GM21723 (cell line): ENCODE measurements around the gene VCPKMT.
A peak's percentile ranks its signal among the peaks of the same experiment; 100 is the strongest.
"Not testable (repeated sequence)": the region's sequence is repeated elsewhere in the genome, so short reads cannot be mapped to it uniquely, and the experiment has no call there.

Experiments
- ATAC-seq: cut with Tn5 transposase; IDR thresholded peaks from one replicate; pipeline ENCODE4 v1.9.1; 2021; ENCODE audit warnings: mild to moderate bottlenecking, moderate library complexity; ENCODE audit not compliant: unreplicated experiment

VCPKMT gene

DNA sequence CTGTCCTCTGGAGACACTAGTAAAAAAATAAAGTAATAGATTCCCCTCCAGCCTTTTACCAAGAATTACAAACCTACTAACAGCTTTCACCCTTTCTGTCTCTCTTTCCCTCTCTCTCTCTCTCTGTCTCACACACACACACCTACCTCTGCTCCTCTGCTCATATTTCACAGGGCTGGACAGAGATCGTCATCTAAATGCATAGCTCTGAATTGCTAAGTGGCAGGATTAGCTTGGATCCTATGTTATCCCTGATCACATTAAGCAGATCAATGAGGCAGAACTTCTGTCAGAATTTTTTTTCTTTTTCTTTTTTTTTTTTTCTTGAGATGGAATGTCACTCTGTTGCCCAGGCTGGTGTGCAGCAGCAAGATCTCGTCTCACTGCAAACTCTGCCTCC, 22.9 kb downstream of the VCPKMT start:
- ATAC-seq, result no peak

DNA sequence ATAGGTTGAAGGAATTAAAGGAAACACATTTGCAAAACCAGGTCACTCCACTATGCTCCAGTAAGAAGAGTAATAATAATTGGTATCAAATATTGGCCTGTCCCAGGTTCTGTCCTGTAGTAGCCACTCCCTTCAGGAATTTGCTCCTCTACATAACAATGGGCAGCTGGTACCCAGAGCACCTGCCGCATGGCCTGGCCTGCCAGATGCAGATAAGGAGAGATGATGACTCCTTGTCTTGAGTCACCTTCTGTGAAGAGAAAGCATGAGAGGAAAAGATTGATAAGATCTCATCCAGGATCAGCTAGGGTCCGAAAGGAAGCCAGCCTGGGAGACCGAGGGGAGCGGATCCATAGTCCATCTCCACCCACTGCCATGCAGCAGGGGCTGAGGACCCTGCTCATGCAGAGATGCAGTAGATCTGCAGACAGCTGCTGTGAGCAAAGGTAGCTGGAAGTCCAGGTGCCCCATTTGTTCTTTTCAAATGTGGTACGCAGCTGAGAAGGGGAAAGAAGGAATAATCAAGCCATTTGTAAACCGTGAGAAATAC, 24.3 kb downstream of the VCPKMT start:
- ATAC-seq, result no peak

DNA sequence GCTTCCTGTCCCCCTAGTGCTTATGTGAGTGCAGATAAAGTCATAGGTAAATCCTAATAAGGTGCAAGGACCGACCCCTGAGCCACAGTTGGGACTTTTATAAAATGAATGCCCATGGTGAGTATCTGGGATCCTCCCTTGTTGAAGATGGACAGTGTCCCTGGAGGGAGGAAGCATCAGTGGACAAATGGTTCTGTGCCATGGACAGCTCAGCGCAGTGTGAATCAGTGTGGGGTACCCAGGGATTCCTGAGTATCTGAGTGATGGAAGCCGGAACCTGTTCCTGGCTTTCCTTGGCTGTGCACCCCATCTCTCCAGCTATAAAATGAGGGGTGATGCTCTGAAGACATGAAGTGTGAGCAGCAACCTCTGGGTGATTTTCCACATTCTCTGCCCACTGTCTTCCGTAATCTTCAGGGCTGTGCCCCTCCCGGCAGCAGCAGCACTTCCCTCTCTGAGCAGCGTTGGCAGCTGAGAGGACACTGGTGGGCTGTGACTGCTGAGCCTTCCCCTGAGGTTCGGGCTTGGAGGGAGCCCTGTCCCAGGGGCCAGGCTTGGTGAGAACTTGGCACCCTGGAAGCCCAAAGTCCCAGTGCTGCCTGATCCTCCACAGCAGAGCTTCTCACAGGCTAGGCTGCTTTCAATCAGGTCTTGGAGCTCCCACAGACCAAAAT, 25.0 kb downstream of the VCPKMT start:
- ATAC-seq, result no peak

DNA sequence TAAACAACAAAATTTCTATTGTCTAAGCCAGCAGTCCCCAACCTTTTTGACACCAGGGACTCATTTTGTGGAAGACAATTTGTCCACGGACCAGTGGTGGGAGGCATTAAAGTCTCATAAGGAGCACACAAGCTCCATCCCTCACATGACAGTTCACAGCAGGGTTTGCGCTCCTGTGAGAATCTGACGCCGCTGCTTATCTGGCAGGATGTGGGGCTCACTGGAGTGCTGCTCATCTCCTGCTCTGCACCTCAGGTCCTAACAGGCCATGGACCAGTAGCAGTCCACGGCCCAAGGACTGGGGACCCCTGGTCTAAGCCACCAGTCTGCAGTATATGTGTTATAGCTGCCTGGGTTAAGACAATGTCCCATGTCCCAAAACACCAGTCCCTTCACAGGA, 27.2 kb downstream of the VCPKMT start:
- ATAC-seq, result no peak

DNA sequence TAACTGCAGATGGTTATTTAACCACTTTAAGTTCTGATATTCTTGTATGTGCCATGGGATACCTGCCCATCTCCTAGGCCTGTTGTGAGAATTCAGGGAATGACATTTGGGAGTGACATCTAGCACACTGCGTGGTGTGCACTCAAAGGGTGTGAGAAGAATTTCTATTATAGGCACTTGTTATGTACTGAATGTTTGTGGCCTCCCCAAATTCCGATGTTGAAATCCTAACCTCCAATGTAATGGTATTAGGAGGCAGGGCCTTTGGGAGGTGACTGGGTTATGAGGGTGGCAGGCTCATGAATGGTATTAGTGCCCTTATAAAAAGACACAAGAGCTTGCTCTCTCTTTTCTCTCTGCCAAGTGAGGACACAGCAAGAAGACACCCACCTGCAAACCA, 27.6 kb downstream of the VCPKMT start:
- ATAC-seq, result no peak

DNA sequence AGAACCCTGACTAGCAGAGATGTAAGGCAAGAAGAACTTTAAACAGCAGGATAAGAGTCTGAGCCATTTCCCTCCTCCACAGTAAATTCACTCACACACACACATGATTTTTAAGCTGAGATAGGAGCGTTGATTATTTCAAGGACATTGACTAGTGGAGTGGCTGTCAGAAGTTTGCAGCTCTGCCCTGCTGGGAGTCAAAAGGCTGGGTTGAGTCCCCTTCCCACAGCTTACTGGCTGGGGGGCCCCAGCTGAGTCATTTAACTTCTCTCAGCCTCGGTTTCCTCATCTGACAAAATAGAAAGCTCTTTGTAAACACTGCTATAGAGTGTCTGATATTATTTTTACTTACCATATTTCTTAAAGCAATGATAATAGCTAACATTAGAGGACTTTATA, 28.3 kb downstream of the VCPKMT start:
- no peak for ATAC-seq

DNA sequence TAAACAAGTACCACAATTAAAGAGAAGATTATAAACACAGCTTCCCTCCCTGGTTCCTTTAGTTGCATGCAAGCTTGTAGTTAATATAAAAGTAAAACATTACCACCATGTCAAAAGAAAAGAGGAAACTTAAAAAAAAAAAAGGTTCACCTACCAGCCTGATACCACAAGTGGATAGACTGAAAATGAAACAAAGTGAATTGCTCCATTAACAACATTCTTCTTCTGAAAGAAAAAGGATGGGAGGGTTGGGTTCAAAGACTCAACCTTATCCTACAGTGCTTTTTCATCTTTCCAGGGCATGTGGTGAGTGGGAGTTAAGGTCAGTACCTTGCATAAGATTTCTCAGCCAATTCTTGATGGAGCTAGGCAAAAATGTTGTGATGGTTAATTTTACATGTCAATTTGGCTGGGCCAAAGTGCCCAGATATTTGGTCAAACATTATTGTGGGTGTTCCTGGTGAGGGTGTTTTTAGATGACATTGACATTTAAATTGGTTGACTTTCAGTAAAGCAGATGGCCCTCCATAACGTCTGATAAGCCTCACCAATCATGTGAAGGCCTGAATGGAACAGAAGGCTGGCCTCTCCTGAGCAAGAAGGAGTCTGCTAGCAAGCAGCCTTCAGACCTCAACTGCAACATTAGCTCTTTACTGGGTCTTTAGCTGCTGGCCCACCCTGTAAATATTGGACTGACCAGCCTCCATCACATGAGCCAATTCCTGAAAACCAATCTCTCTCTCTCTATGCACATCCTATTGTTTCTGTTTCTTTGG, 28.8 kb downstream of the VCPKMT start:
- no peak for ATAC-seq

DNA sequence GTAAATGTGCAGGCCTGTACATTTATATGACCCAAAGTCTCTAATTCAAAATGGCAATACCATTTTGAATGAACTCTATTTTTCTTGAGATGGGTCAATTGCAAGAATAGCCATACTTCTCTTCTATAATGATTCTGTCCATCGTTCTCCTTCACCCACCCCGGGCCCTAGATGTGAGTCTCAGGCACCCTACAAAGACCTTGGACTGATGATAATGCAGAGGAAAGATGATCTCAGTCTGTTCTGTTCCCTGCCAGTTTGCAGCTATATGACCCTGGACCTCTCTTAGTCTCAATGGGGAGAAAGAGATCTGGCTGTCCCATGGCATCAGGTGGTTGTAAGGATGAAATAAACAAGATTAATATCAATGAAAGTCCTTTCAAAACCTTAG, 30.1 kb downstream of the VCPKMT start:
- ATAC-seq, result no peak

DNA sequence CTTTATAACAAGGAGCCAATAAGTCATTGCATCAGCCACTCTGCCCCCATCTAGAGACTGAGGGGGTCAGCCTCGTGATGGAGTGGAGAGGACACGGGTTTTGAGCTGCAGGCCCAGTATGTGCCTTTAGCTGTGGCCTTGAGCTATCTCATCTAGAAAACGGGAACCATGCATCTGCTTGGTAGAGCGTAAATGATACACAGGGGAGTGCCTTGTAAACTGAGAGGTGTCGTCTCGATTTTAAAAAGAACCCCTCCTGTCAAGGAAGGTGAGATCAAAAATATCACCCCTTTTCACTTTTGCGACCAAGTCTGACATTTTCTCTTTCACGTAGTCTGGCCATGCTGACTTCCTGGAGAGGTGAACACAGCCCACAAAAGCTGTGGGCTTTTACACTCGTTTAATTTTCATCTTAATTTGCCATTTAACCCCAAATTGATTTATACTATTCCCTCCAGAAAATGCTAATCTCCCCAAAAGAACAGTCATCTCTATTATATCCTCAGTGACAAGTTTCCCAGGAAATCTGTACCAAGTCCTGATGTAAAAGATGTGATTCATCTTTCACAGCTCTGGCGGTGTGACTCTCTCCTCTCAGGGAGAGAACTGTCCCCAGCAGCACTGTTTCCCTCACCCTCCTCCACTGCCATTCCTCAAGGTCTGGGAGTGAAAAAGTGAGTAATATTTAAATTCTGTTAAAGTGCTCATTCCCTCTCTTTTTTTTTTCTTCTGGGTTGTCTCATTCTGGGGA, 30.6 kb downstream of the VCPKMT start:
- peak; percentile 65 for ATAC-seq

DNA sequence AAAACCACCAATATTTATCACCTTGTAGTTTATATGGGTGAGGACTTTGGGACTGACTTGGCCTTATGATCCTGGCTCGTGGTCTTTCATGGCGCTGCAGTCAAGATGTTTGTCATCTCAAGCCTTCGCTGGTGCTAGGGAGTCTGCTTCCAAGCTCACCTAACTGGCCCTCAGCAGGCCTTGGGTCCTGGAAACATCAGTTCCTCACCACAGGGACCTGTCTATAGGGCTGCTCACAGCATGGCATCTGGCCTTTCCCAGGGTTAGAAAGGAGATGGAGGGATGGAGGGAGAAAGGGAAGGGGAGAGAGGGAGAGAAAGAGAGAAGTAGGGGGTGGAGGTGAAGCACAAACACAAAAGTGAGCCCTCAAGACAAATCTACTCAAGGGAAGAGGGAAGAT, 31.7 kb downstream of the VCPKMT start:
- ATAC-seq, result no peak

DNA sequence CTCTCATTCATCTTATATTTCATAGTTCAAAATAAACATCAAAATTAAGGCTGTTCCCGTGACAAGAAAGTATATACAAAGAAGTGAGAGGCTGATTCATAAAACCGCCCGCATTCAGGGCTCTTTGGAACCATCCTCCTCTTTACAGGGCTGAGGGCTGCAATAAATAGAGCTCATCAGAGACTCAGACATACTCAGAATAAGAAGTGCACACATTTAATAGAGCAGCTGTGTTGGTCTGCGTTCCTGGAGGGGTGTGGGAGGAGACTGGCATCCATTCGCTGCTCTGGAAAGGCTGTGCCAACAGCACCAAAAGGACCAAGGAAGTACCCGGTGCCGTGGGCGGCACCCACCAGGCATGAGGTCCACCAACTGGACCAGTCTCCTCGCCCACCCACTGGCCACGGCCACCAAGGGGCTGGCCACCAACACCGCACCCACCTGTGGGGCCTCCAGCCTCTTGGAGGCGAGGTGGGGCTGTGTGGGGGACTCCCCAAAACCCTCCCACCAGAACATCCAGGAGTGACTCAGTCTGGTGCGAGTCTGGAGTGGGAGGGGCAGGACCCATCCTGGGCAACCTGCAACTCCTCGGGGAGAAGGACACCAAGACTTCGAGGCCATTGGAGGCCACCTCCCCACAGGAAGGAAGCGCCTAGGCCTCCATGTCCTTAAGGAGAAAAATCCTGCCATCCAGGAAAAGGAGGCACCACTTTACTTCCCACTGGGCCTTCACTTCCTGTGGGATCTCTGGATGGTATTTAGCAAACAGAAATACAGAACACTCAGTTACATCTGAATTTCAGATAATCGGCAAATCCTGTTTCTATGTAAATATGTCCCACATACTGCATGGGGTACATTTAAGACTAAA, 32.7 kb downstream of the VCPKMT start:
- ATAC-seq, result peak; percentile 39

DNA sequence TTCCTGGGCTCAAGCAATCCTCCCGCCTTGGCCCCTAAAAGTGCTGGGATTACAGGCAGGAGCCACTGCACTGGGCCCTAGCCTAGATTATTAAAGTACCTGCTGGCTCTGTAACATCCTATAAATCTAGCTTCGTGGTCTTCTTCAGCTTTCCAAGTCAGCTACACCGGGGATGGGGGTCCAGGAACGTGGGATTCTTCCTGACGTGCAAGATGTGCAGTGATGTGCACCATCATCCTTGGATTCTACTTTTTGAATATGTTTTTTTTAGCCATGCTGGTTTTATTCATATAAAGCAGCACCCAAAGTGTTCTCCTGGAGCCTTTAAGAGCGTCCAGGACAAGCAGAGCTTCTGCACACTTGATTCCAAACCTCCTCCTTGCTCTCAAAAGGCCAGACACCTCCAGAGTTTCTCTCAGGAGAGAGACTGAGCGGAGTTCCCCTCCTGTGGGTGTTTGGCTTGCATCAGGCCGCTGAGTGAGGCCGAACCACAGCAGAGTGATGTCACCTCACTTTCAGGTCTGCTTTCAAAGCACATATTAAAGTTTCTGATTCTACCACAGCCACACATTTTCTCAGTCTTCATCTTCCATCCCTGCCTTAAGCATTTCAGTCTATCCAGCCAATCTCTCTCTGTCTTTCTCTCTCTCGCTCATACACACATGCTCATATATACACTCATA, 33.4 kb downstream of the VCPKMT start:
- peak; percentile 70 for ATAC-seq

DNA sequence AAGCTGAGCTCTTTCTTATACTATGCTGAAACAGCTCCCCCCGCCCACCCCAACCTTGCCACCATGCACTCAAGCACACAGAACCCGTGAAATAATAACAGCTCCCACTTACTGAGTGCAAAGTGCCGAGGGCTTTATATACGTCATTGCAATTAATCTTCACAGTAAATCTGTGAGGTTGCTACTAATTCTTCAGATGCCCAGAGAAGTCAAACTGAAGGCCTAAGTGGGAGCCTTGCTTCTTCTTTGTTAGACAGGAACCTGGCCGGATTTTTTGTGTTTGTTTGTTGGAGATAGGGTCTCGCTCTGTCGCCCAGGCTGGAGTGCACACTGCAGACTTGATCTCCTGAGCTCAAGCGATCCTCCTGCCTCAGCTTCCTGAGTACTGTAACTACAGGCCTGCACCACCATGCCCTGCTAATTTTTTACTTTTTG, 34.0 kb downstream of the VCPKMT start:
- ATAC-seq, result no peak

DNA sequence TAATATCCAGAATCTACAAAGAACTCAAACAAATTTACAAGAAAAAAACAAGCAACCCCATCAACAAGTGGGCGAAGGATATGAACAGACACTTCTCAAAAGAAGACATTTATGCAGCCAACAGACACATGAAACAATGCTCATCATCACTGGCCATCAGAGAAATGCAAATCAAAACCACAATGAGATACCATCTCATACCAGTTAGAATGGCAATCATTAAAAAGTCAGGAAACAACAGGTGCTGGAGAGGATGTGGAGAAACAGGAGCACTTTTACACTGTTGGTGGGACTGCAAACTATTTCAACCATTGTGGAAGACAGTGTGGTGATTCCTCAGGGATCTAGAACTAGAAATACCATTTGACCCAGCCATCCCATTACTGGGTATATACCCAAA, 37.3 kb downstream of the VCPKMT start:
- ATAC-seq, result not testable (repeated sequence)

DNA sequence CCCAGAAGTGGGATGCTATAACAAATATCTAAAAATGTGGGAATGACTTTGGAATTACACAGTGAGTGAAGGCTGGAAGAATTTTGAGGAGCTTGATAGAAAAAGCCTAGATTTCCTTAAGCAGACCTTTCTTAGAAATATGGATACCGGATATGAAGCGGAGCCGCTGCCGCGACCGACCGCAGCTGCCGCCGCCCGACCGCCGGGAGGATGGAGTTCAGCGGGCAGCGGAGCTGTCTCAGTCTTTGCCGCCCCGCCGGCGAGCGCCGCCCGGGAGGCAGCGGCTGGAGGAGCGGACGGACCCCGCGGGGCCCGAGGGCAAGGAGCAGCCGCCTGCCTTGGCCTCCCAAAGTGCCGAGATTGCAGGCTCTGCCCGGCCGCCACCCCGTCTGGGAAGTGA, 42.7 kb downstream of the VCPKMT start:
- not testable (repeated sequence) for ATAC-seq

DNA sequence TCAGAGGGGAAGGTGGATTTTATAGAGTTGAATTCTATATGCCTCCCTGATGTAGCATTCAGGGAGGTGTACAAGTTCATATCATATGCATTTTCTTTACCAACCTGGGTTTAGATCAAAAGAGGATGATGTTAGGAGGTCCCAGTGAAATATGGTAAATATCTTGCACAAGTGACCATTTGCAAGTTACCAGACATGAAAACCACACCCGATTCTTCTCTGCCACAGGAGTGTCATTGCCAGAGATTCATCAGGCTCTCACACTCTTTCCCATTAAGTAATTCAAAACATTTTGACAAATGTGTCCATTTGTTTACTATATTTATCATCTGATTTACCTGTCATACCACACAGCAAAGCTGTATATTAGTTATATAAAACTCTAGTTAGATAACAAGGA, 44.0 kb downstream of the VCPKMT start:
- ATAC-seq, result no peak

DNA sequence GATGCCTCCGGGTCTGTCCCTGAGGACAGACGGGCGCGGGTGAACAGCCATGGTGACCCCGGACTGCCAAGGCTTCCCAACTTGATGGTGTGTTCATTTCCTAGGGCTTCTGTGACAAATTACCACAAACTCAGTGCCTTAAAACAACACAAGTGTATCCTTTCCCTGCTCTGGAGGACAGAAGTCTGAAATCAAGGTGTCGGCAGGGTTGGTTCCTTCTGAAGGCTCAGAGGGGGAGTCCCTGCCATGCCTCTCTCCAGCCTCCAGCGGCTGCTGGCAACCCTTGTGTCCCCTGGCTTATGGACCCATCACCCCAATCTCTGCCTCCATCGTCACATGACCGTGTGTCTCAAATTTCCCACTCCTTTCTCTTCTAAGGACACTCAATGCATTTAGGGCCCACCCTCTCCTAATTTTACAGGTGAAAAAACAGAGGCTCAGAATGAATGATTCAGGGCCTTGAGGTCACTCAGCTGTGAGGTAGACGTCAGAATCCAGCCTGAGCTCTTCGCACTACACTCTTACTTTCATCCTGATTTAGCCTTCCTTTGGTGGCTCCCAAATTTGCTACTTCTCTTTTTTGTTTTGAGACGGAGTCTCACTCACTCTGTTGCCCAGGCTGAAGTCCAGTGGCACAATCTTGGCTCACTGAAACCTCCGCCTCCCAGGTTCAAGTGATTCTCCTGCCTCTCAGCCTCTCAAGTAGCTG, 45.4 kb downstream of the VCPKMT start:
- peak; percentile 64 for ATAC-seq

DNA sequence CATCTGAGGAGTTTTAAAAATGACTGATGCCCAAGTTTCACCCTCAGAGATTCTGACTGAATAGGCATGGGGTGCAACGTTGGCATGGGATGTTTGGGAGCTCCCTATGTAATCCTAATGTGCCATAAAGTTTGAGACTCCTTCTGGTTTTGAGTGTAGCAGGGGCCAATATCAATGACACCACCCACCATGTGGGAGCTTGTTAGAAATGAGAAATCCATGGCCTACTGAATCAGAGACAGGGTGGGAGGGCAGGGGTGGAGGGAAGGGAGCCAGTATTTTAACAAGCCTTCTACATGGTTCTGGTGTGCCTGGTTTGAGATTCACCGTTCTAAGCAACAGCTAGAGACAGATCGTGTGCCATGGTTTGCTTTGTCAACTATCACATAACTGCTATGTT, 46.1 kb downstream of the VCPKMT start:
- ATAC-seq, result no peak

DNA sequence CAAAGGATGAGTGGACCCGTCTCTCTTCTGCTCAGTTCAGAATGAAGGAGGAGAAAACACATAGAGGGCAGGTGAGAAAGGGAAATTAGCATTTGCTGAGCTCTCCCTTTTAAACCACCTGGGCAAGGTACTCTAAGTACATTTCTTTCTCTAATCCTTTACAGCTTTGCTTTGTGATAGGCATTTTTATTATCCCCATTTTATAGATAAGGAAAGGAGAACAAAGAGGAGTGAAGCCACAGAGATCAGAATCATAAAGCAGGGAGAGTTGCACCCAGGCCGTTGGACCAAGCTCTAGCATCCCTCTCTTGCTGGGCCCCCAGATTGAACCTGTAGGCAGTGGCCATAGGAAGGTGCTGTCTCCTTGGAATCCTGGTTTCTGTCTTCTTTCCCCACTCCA, 47.0 kb downstream of the VCPKMT start:
- ATAC-seq, result no peak
